KMS-11 (cell line): Measurements from ENCODE around the gene ATXN7L2.

Source experiments
- H2AFZ ChIP-seq: fragments of 200-600 bp; sonication (generic); 2 replicates; pipeline ENCODE4 v1.6.1; 2016; ENCODE audit warnings: antibody characterized with exemption, mixed run types, low read depth
- H3K27ac ChIP-seq: fragments of 200-600 bp; sonication (generic); 2 replicates; pipeline ENCODE4 v1.6.1; 2016; ENCODE audit warnings: mild to moderate bottlenecking, mixed run types
- H3K27me3 ChIP-seq: fragments of 200-600 bp; sonication (generic); 2 replicates; pipeline ENCODE4 v1.6.1; 2017; ENCODE audit warnings: mild to moderate bottlenecking, low read depth, mixed run types, moderate library complexity; ENCODE audit not compliant: insufficient read depth
- H3K36me3 ChIP-seq: fragments of 200-600 bp; sonication (generic); 2 replicates; pipeline ENCODE4 v1.6.1; 2017; ENCODE audit warnings: mild to moderate bottlenecking, mixed run types; ENCODE audit not compliant: insufficient read depth
- H3K4me1 ChIP-seq: fragments of 200-600 bp; sonication (generic); 2 replicates; pipeline ENCODE4 v1.6.1; 2016; ENCODE audit warnings: mild to moderate bottlenecking, low read depth, mixed run types; ENCODE audit not compliant: poor library complexity, severe bottlenecking
- H3K4me2 ChIP-seq: fragments of 200-600 bp; sonication (generic); 2 replicates; pipeline ENCODE4 v1.7.0; 2016; ENCODE audit warnings: mild to moderate bottlenecking, mixed run types
- H3K4me3 ChIP-seq: fragments of 200-600 bp; sonication (generic); IDR thresholded peaks from 2 replicates; pipeline ENCODE4 v1.6.1; 2017; ENCODE audit warnings: low read depth, low read length, mixed read lengths; ENCODE audit not compliant: insufficient read depth
- H3K79me2 ChIP-seq: fragments of 200-600 bp; sonication (generic); 2 replicates; pipeline ENCODE4 v1.6.1; 2016; ENCODE audit warnings: low read depth, mixed run types; ENCODE audit not compliant: insufficient read depth
- H3K9ac ChIP-seq: fragments of 200-600 bp; sonication (generic); 2 replicates; pipeline ENCODE4 v1.6.1; 2016; ENCODE audit warnings: mild to moderate bottlenecking, mixed run types
- H4K20me1 ChIP-seq: fragments of 200-600 bp; sonication (generic); 2 replicates; pipeline ENCODE4 v1.6.1; 2016; ENCODE audit warnings: mild to moderate bottlenecking, mixed run types; ENCODE audit not compliant: insufficient read depth
- CTCF ChIP-seq: fragments of 200-600 bp; sonication (generic); conservative IDR thresholded peaks from 2 replicates; pipeline ENCODE4 v1.6.1; 2017; ENCODE audit warnings: low read depth, mild to moderate bottlenecking, antibody characterized with exemption, low read length, moderate library complexity, mixed read lengths

The ATXN7L2 gene

GRCh38 chr1:109529881-109530456, 46.3 kb downstream of the ATXN7L2 start:
- no peak overlapping the region for H3K9ac ChIP-seq
- H3K4me1 ChIP-seq = peaks cover 8% of the 10 kb centered on the region
- H2AFZ ChIP-seq = no peak overlapping the region
- H3K27ac ChIP-seq = no peak overlapping the region
- no peak overlapping the region for H3K4me3 ChIP-seq
- no peaks in the 10 kb centered on the region for H3K79me2 ChIP-seq
- H4K20me1 ChIP-seq = no peaks in the 10 kb centered on the region
- H3K36me3 ChIP-seq = no peaks in the 10 kb centered on the region
- TF ChIP-seq CTCF = no peak
- no peaks in the 10 kb centered on the region for H3K27me3 ChIP-seq
- H3K4me2 ChIP-seq = no peak overlapping the region

GRCh38 chr1:109530457-109531087, 46.9 kb downstream of the ATXN7L2 start:
- H3K9ac ChIP-seq = no peak overlapping the region
- H3K79me2 ChIP-seq = no peaks in the 10 kb centered on the region
- no peak overlapping the region for H3K4me3 ChIP-seq
- no peaks in the 10 kb centered on the region for H3K36me3 ChIP-seq
- no peaks in the 10 kb centered on the region for H4K20me1 ChIP-seq
- no peak for TF ChIP-seq CTCF
- peaks cover 8% of the 10 kb centered on the region for H3K4me1 ChIP-seq
- no peak overlapping the region for H2AFZ ChIP-seq
- no peak overlapping the region for H3K4me2 ChIP-seq
- no peak overlapping the region for H3K27ac ChIP-seq
- no peaks in the 10 kb centered on the region for H3K27me3 ChIP-seq

GRCh38 chr1:109531380-109531779, 47.7 kb downstream of the ATXN7L2 start:
- Histone ChIP-seq H3K27me3 (no peaks in the 10 kb centered on the region), H4K20me1 (no peaks in the 10 kb centered on the region), H3K4me3 (no peak overlapping the region), H3K9ac (no peak overlapping the region), H3K79me2 (no peaks in the 10 kb centered on the region), H3K4me1 (peaks cover 8% of the 10 kb centered on the region), H2AFZ (peak overlapping the region; percentile 100; the same call in 1 of the 2 replicates), H3K27ac (no peak overlapping the region), H3K36me3 (no peaks in the 10 kb centered on the region), H3K4me2 (no peak overlapping the region)
- no peak for TF ChIP-seq CTCF

GRCh38 chr1:109531826-109532364, 48.2 kb downstream of the ATXN7L2 start:
- no peaks in the 10 kb centered on the region for H3K36me3 ChIP-seq
- no peaks in the 10 kb centered on the region for H3K79me2 ChIP-seq
- TF ChIP-seq CTCF = no peak
- H3K4me3 ChIP-seq = no peak overlapping the region
- peaks cover 8% of the 10 kb centered on the region for H3K4me1 ChIP-seq
- no peaks in the 10 kb centered on the region for H4K20me1 ChIP-seq
- H3K4me2 ChIP-seq = peak overlapping the region; percentile 93
- no peaks in the 10 kb centered on the region for H3K27me3 ChIP-seq
- no peak overlapping the region for H3K9ac ChIP-seq
- H3K27ac ChIP-seq = no peak overlapping the region
- peak overlapping the region; percentile 100 for H2AFZ ChIP-seq
